NCI-H1105 (cell line): Measurements from ENCODE around the gene SEC22B.
"Not testable (repeated sequence)": the region's sequence is repeated elsewhere in the genome, so short reads cannot be mapped to it uniquely, and the experiment has no call there.

Experiments
- DNase-seq: peaks from one replicate; lab custom pipeline; 2025; lab: John Stamatoyannopoulos, UW

Gene SEC22B

GRCh38 chr1:120176092-120176855, at the start of gene SEC22B:
SEC22B (minus strand) TSS chr1:120176520; CDS start chr1:120176381, 139 bp downstream.
- peak; percentile 92 for DNase-seq

- not testable (repeated sequence) for DNase-seq
Measured at GRCh38 chr1:120217933-120218332, 41.6 kb upstream of the SEC22B start.

- DNase-seq = not testable (repeated sequence)
Measured at GRCh38 chr1:120217175-120217929, 41.0 kb upstream of the SEC22B start.

DNA sequence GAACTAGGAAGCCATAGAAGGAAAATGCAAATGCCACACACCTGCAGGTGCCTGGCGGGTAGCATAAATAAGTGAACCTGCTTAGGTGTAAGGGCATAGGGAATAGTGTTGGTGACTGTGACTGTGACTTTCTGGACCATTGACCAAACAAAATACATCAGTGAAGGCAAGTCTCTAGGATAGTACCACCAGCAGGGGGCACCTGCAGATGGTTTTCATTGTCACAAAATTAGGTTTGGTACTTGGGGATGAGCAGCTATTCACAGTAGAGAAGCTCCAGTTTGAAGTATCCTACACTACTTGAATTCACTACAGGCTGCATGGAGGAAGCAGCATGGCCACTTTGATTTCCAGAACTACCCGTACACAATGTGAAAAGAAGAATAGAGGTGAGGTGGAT, 37.3 kb upstream of the SEC22B start:
- not testable (repeated sequence) for DNase-seq

DNA sequence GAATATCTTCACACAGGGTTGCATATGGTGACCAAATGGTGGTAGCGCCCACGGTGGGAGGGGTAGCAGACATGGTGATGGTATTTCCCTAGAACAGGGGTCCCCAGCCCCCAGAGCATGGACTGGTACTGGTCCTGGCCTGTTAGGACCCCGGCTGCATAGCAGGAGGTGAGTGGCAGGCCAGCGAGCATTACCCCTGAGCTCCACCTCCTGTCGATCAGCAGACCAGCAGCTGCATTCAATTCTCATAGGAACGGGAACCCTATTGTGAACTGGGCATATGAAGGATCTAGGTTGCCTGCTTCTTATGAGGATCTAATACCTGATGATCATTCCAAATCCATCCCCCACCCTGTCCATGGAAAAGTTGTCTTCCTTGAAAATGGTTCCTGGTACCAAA, 34.4 kb upstream of the SEC22B start:
- DNase-seq = not testable (repeated sequence)

DNA sequence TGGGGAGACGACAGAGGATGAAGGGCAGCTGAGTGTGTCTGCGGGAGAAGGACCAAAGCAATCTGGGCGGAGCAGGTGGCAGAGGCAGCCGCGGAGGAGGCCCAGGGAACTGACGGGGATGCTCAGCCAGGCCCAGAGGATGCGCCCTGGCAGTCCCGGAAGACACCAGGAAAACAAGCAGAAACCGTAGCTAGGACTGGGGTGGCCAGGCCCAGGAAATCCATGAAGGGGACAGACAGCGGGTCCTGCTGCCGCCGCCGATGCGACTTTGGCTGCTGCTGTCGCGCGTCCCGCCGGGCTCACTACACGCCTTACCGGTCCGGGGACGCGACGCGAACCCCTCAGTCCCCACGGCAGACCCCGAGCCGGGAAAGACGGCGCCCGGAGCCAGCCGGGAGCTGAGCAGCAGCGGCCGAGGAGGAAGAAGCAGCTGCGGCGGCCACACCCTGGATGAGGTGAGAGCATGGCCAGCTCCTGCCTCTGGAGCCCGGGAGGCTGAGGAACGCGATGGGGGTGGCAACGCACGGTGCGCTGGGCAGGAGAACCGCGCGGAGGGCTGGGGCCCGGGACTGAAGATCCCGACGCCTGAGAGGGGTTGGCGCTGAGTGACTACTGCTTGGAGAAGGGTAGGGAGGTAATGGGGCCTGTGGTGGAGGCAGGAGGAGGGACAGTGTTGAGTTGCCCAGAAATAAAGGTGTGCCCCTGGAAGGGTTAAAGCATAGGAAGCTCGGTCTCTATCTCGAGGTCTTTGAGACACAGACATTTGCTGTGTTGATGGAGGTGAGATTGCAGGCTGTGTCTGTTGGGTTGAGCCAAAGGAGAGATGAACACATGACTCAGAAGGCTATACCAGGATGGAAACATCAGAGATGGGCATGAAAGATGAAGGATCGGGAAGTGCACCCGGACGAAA, 20.8 kb upstream of the SEC22B start:
- DNase-seq = not testable (repeated sequence)

GRCh38 chr1:120188626-120189025, 12.3 kb upstream of the SEC22B start:
- DNase-seq = not testable (repeated sequence)

DNA sequence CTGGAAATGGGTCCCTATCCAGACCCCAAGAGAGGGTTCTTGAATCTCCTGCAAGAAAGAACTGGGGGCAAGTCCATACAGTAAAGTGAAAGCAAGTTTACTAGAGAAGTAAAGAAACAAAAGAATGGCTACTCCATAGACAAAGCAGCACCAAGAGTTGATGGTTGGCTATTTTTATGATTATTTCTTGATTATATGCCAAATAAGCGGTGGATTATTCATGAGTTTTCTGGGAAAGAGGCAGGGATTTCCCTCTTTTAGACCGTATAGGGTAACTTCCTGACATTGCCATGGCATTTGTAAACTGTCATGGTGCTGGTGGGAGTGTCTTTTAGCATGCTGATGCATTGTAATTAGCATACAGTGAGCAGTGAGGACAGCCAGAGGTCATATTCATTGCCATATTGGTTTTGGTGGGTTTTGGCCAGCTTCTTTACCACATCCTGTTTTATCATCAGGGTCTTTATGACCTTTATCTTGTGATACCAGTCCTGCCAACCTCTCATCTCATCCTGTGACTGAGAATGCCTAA, 5.9 kb upstream of the SEC22B start:
- DNase-seq = not testable (repeated sequence)

- peak; percentile 73 for DNase-seq
Measured at GRCh38 chr1:120179811-120180690, 3.7 kb upstream of the SEC22B start.

GRCh38 chr1:120178799-120179756, 2.8 kb upstream of the SEC22B start:
- DNase-seq = no peak

DNA sequence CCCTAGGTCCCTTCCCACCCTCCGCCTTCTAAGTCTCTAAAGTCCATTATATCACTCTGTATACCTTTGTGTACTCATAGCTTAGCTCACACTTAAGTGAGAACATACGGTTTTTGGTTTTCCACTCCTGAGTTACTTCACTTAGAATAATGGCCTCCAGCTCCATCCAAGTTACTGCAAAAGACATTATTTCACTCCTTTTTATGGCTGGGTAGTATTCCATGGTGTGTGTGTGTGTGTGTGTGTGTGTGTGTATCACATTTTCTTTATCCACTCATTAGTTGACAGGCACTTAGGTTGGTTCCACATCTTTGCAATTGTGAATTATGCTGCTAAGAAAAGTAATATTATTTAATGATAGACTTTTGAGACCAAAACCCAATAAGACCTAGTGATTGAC, 1.7 kb upstream of the SEC22B start:
- DNase-seq = not testable (repeated sequence)

DNA sequence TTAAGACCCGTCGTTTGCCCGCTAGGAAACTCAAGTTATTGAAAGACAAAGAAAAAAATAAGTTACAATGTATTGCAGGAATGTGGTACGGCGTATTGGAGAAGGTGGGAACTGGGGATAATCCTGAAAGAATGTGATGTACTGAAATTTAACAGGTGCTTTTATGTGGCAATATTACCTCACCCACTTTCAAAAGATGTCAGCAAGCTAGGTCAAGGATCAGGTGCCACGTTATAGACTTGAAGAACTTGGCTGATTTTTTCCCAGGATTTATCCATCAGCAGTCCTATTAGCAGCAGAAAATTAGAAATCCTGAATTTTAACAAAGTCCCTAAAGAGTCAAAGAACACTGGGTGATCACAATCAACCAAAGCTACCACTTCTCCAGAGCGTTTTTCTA, 632 bp downstream of the SEC22B start:
- not testable (repeated sequence) for DNase-seq

DNA sequence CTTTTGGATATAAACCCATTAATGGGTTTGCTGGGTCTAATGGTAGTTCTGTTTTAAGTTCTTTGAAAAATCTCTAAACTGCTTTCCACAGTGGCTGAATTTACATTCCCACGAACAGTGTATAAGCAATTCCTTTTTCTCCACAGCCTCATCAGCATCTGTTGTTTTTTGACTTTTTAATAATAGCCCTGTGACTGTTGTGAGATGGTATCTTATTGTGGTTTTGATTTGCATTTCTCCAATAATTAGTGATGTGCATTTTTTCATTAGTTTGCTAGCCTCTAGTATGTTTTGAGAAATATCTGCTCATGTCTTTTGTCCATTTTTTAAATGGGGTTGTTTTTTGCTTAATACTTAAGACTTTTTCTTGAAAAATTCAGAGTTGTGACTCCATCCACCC, 11.6 kb downstream of the SEC22B start:
- DNase-seq = not testable (repeated sequence)

GRCh38 chr1:120162015-120162414, 14.3 kb downstream of the SEC22B start:
- not testable (repeated sequence) for DNase-seq

- not testable (repeated sequence) for DNase-seq
Measured at GRCh38 chr1:120158495-120158894, 17.8 kb downstream of the SEC22B start.

DNA sequence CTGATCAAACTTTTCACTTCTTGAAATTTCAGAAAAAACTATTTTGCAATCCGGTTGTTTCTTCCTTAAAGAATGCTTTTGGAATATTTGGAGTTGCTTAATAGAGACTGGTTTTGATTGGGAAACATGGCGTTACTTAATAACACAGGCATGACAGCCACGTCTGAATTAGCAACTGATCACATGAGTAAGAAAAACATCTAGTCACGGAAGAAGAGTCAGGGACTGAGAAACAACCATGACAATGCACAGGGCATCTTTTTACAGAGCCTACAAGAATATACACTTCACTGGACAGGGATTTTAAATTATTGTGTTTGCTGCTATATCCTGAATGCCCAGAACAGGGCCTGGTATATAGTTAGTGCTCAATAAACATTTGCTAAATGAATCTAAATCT, 18.2 kb downstream of the SEC22B start:
- DNase-seq = not testable (repeated sequence)

GRCh38 chr1:120150138-120150822, 26.0 kb downstream of the SEC22B start:
- not testable (repeated sequence) for DNase-seq

DNA sequence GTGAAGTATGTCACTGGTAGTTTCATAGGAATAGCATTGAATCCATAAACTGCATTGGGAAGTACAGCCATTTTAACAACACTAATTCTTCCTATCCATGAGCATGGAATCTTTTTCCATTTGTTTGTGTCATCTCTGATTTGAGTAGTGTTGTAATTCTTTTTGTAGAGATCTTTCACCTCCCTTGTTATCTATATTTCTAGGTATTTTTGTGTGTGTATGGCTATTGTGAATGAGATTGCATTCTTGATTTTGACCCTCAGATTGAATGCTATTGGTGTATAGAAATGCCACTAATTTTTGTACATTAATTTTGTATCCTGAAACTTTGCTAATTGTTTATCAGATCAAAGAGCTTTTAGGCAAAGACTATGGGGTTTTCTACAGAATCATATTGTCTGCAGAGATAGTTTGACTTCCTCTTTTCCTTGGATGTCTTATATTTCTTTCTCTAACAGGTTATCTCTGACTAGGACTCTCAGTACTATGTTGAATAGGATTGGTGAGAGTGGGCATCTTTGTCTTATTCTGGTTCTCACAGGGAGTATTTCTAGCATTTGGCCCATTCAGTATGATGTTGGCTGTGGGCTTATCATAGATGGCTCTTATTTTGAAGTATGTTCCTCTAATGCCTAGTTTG, 26.8 kb downstream of the SEC22B start:
- not testable (repeated sequence) for DNase-seq
